ENCODE measurements around the gene RGS19.
A peak's percentile ranks its signal among the peaks of the same experiment; 100 is the strongest.

The RGS19 gene

DNA sequence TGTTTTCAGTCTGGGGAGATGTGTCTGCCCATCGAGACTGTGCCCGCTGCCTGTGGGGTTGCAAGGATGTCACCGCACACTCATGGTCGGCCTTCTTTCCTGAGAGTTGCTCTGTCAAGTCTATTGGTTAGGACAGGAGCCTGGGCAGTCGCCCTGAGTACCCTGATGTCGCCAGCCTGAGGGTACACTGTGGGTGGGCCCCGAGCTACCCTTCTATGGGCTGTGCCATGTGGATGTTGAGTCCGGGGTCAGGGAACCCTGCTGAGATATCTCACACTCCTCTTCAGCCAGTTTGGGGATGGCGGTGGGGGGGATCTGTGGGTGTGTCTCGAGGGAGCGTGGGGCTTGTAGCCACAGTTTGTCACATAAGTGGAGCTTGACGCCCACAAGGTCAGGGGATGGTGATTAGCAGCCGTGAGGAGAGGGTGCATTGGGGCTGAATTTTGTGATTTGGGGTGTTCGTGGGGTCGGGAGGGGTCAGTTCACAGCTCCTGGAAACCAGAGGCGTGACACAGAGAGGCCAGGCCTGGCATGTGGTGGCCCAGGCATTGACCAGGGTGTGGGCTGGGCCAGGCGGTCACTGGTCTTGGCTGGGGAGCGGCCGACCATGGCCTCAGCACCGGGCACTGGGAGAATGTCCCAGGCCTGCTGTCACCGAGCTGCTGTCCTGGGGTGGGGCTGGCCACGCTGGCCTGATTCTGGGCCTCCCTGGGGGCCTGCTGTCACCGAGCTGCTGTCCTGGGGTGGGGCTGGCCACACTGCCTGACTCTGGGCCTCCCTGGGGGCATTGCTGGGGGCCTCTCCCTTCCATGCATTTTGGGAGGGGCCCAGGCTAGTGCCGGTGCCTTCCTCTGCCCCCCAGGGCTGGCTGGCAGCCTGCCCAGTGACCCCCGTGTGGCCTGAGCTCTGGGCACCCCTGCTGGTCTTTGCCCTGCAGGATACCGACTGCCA is 29.7 kb upstream of the RGS19 start:
- DNase-seq (ENCODE audit: low read depth in 2 of 3, low spot score in 1 of 3) = no peak

DNA sequence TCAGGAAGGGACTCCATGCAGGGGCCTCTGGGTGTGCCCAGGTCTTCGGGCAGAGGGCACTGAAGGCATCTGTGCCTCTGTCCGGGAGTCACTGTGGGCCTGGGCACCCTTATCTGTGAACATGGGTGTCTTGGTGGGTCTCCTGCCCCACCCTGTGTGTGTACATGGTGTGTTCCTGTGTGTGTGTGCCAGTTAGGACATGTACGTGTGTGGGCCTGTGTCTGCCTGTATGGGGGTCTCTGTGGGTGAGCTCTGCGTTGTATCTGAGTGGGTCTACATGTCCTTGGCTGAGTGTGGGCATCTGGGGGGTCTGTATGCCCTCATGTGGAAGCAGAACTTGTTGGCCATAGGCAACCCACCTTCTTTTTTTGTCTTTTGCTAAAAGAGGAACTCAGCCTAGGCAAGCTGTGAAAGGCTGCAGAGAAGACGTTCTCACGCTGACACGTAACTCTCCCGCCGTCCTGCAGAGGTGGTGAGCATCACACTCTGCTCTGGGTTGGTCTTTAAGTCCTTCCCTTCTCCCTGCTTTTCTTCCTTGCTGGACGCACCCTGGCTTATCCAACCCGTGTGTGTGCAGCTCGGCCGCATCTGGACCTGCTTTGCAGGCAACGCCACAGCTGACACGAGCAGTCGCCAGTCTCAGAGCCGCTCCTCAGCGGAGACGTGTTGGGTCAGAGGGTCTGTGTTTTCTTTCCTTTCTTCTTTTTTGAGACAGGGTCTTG is 28.6 kb upstream of the RGS19 start:
- no peak for DNase-seq (ENCODE audit: low read depth in 2 of 3, low spot score in 1 of 3)

DNA sequence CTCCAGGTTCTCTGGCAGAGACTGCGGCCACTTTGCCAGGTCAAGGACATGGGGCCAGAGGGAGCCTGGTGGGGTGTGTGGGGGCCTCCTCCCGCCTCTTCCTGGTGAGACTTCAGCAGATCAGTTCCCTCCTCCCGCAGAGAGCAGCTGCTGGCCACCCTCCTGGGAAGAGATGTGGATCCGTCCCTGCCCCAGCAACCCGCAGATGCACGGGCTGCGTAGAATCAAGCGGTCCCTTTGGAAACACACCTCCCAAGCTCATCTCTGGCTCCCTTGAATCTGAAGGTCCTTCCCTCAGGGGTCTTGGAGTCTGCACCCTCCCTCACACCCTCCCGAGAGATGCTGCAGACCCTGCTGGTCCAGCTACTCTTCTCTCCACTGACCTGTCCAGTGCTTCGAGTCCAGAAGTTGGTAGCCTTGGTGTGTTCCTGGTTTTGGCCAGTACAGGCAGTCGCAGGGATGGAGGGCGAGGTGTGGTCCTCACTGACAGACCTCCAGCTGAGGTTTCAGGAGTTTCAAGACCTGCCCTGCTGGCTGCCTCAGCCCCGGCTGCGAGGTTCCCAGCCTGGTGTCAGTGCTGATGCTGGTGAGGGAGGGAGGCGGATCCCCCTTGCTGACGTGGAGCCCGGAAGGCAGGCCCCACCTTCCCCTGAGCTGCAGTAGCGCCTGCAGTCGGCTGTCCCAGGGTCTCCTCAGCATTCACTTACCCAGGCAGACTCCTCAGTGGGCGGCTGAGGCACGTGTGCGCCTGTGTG is 27.8 kb upstream of the RGS19 start, which contains the start of gene NPBWR2:
TSS of gene NPBWR2 (minus strand) at position 585 of the 755 bp plus-strand sequence. CDS start 734 bp downstream, outside the sequence.
- no peak for DNase-seq (ENCODE audit: low read depth in 2 of 3, low spot score in 1 of 3)

DNA sequence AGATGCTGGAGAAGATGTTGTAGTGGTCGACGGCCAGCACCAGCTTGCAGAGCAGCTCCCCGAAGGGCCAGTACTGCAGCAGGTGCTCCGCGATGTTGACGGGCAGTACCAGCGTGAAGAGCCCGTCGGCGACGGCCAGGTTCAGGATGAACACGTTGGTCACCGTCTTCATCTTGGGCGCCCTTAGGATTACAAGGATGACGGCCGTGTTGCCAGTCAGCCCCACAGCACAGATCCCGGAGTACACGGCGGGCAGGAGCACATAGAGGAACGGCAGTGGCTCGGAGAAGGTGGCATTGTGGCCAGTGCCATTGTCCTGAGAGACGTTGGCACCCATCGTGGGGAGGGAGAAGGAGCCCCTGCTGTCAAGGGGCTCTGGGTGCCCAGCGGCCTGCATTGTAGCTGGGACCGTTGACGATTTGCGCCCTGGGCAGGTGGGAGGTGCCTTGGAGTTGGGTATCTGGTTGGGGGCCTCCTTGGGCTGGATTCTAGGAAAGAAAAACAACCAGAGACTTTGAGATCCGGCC is 27.2 kb upstream of the RGS19 start:
- DNase-seq (ENCODE audit: low read depth in 2 of 3, low spot score in 1 of 3) = no peak

DNA sequence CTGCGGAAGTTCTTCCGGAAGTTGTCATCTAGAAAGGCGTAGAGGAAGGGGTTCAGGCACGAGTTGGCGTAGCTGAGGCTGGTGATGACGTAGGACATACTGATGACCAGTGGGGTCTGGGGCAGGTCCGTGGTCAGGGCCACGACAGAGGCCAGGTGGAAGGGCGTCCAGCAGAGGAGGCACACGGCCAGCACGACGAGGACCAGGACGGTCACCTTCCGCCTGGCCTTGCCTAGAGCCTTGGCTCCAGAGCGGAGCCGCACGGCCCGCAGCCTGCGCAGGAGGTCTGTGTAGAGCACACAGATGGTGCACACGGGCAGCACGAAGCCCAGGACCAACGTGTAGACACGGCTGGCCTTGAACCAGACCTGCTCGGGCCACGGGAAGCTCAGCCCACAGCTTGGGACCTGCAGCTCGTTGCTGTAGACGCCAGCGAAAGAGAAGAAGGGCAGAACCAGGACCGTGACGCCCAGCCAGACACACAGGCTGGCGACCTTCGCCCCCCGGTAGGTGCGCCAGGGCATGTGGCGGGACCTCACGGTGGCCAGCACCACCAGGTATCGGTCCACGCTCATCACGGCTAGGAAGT is 26.6 kb upstream of the RGS19 start:
- DNase-seq (ENCODE audit: low read depth in 2 of 3, low spot score in 1 of 3) = no peak

DNA sequence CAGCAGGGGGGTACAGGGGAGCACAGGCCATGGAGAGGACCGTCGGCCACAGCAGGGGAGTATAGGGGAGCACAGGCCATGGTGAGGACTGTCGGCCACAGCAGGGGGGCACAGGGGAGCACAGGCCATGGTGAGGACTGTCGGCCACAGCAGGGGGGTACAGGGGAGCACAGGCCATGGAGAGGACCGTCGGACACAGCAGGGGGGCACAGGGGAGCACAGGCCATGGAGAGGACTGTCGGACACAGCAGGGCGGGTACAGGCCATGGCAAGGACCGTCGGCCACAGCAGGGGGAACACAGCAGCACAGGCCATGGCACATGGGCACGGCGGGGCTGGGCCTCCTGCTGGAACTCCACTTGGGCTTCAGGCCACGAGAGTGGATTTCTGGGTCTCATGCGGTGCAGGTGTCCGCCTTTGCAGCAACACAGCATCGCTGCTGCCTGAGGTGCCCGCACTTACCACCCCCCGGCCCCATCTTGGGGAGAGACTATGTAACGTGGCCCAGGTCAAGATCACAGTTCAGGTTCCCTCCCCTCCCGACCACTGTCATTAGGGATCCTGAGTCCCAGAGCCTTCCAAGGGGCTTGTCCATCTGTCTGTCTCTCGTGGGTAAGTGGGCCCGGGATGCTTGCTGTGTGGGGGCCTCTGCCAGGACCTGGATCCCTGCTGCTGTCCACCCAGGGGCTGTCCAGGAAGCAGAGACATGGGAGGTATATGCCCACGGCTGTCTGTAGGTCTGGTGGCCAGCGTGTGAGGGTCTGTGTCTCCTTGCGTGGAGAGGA is 25.5 kb upstream of the RGS19 start:
- no peak for DNase-seq (ENCODE audit: low read depth in 2 of 3, low spot score in 1 of 3)

DNA sequence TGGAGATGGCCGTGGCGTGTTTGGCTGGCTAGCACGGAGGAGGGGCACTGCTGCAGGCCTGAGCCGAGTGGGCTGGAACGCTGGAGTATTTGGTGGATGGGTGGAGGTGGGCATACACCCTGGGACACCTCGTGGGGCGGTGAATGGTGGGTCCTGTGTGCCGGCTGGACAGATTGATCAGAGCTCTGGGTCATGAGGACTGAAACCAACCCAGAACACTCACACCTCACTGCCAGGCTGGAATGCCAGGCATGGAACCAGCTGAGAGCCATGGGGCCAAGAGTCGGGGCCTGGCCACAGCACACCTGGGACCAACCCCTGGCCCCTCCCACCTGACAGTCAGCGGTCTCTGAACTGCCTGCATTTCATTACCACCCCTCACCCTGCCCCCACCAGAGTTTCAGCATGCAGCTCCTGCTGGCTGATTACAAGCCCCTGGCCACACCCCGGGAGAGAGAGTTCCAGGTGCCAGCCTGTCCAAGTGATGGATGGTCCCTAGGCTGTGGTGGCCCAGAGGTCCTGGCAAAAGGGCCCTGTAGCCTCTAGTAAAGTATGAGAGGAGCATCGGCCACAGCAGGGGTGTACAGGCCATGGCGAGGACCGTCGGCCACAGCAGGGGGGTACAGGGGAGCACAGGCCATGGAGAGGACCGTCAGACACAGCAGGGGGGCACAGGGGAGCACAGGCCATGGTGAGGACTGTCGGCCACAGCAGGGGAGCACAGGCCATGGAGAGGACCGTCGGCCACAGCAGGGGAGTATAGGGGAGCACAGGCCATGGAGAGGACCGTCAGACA is 24.8 kb upstream of the RGS19 start:
- DNase-seq (ENCODE audit: low read depth in 2 of 3, low spot score in 1 of 3) = no peak

DNA sequence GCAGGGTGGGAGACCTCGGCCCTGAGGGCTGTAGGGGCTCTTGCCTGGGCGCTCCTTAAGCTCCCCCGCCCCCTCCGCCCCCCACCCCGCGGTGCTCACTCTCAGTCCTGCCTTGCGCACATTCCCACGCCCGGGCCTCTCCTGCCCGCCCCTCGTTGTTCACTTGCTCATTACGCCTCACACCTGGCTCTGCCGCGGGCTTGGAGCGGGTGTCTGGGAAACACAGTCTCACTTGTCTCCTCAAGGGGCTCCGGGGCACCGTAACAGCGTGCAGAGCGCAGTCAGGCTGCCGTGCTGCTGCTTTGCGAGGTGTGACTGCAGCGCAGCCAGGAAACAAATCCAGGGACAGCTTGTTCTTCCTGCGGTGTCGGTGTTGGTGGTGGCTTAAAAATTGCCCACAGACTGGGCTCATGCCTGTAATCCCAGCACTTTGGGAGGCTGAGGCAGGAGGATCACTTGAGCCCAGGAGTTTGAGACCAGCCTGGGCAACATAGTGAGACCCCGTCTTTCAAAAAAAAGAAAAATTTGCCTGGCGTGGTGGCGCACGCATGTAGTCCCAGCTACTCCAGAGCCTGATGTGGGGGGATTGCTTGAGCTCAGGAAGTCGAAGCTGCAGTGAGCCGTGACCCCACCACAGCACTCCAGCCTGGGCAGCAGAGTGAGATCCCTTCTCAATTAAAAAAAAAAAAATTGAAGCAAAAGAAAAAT is 23.5 kb upstream of the RGS19 start:
- DNase-seq (ENCODE audit: low read depth in 2 of 3, low spot score in 1 of 3) = no peak

DNA sequence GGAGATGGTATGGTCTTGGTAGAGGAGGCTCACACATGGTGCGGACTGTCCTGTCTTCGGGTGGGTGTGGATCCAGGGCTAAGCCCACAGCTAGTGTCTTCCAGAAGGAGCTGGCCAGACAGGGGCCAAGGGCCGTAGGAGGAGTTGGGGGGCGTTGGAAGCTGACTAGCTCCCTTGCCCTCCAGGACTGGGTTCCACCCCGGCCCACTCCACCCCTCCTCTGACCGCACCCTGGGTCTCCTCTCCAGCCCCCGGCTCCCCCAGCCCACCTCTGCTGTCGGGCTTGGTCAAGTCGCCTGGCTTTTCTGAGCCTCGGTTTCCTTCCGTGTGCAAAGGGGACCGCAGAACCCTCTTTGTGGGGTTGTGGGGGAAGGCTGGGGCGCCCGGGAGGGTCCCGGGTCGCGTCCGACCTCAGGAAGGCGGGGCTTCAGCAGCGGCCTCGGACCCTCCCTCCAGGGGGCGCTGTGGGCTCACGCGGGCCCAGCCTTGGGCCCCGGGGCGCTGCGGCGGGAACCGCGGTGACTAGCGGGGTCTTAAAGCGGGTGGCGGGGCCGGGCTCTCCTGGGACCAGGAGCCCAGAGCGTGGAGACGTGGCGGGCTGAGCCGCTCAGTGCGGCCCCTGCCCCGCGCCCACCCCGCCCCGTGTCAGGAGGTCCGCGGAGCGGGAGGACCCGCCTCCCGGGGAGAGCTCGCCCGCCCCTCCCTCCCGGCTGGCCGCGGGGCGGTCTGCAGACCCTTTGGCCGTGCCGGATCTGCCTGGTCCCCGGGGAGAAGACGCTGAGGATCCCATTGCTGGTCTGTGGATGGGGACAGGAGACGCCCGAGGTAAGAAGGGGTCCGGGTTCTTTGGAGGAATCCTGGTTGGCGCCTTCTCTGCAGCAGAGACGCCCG is 22.7 kb upstream of the RGS19 start:
- DNase-seq (ENCODE audit: low read depth in 2 of 3, low spot score in 1 of 3) = peak in 2 of 3 donors; percentile 65 to 75

DNA sequence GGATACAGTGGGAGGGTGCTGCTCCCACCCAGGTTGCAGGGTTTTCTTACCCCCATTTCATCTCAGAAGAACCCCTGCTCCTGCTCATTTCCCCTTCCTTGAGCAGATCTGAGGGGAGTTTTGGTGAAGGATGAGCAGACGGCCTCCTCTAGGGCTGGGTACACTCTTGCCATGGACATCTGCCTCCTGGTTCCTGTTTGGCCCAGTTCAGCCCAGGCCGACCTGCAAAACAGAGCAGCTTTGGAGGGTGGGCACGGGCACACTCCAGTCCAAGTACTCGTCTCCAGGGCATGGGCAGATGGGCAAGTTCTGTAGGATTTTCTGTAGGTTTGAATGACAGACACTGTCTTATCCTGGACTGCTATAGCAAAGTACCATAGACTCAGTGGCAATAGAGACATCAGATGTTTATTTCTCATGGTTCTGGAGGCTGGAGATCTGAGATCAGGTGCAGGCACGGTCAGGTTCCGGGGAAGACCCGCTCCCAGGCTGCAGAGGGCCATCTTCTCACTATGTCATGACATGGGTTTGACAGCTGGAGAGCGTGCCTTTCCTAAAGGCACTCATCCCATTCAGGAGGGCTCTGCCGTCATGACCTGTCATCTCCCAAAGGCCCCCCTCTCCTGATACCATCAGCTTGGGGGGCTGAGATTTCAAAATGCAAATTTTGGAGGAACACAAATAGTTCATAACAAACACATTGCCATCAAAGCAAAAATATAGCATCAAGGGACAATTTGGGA is 21.8 kb upstream of the RGS19 start:
- DNase-seq (ENCODE audit: low read depth in 2 of 3, low spot score in 1 of 3) = no peak

DNA sequence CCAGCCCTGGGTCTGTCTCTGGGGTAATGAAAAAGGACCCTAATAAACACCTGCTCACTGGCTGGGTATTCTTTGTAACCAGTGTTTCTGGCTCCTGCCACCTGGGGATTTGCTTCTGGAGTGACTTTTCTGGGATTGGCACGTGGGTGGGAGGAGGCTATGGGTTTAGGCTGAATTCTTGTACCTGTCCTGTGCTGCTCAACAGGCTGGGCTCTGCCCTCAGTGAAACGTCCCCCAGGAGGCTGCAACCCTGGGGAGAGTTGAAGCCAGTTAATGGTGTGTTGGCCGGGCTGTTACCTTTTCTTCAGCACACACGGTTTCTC is 21.2 kb upstream of the RGS19 start:
- no peak for DNase-seq (ENCODE audit: low read depth in 2 of 3, low spot score in 1 of 3)

DNA sequence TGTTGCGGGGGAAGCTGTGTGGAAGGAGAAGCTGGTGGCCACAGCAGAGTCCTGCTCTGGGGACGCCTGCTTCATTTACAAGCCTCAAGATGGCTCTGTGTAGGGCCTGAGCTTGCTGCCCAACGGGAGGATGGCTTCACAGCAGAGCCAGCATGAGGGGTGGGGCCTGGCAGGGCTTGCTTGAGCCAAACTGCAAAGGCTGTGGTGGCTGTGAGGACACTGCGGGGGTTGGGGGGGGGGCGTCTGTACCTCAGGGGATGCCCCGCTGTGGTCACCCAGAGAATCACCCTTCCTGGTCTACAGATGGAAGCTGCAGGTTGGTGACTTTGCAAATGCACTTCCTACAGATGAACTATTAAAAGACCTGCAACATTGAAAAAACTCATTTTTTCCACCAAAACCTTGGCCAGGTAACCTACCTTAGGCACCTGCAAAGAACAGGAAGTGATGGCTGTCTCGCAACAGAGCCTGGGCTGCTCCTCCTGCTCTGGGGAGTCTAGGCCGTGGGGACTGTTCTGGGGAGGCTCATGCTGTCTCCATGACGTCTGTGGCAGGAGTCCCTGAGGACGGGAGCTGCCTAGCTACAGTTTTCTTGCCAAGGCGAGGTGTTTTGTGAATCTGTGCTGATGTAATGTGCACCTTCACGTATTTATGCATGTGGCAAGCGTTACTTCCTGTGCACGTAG is 20.7 kb upstream of the RGS19 start:
- DNase-seq (ENCODE audit: low read depth in 2 of 3, low spot score in 1 of 3) = no peak

DNA sequence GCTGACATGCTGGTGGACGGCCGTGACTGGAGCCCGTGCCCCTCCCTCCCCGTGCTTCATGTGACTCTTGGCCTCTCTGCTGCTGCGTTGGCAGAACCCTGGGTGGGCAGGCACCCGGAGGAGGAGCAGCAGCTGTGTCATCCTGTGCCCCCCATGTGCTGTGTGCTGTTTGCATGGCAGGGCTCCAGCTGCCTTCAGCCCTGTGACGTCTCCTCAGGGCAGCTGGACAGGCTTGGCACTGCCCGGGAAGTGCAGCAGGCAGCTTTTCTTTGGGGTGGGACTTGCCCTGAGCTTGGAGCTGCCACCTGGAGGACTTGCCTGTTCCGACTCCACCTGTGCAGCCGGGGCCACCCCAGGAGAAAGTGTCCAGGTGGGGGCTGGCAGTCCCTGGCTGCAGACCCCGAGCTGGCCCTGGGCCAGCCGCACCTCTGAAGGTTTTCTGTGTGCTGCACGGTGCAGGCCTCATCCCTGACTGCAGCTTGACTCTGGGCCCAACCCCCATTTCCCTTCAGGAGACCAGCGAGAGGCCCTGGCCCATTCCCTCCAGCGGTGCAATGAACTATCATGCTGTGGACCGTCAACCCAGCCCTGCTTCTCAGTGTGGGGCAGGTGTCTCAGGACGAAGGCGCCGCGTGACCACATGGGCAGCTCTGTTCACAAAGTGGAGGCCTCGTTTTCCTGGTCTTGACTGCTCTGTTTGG is 19.9 kb upstream of the RGS19 start:
- no peak for DNase-seq (ENCODE audit: low read depth in 2 of 3, low spot score in 1 of 3)

DNA sequence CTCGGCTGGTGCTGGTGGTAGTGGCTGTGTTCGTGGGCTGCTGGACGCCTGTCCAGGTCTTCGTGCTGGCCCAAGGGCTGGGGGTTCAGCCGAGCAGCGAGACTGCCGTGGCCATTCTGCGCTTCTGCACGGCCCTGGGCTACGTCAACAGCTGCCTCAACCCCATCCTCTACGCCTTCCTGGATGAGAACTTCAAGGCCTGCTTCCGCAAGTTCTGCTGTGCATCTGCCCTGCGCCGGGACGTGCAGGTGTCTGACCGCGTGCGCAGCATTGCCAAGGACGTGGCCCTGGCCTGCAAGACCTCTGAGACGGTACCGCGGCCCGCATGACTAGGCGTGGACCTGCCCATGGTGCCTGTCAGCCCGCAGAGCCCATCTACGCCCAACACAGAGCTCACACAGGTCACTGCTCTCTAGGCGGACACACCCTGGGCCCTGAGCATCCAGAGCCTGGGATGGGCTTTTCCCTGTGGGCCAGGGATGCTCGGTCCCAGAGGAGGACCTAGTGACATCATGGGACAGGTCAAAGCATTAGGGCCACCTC is 19.2 kb upstream of the RGS19 start:
- DNase-seq (ENCODE audit: low read depth in 2 of 3, low spot score in 1 of 3) = no peak

DNA sequence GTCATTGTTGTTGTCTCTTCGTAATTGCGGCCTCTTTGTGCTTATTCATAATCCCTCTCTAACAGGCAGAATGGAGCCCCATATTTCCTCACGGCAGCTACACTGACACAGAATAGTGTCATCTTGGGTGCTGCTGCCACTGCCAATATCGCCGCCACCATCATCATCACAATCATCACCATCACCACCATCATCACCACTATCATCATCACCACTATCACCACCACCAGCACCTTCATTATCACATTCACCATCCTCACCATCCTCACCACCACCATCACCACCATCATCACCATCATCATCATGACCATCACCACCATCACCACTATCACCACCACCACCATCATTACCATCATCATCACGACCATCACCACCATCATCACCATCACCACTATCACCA is 17.2 kb upstream of the RGS19 start:
- no peak for DNase-seq (ENCODE audit: low read depth in 2 of 3, low spot score in 1 of 3)

DNA sequence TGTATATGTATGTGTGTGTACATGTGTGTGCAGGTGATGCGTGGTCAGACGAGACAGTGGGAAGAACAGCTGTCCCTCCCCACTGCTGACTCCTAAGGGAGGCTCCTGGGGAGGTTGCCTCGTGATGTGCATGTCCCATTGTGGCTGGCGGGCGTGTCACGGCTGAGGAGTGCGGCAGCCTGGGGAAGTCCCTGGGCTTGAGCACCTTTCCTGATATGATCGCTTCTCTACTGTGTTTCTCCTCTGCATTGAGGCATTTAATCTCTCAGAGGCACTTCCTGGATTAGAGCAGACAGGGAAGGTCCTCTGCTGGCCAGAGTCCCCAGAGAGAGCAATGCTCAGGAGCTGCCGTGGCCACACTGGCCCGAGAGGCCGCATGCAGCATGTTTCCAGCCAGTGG is 16.6 kb upstream of the RGS19 start:
- no peak for DNase-seq (ENCODE audit: low read depth in 2 of 3, low spot score in 1 of 3)

All from stimulated activated CD4-positive, alpha-beta T cell treated with anti-CD3 and anti-CD28 coated beads, Interleukin-12 subunit alpha, Interleukin-12 subunit beta, amount 100 ng/mL, for 48 hours (primary cell).